OCI-LY7 (cell line): ENCODE results near the gene AHNAK2. TPM values are rescaled to one million over a fixed set of nuclear protein-coding genes. Genes with fewer than 3 reads are reported as not detected.

Source experiments
- BruUV-seq: library from RNA; stranded (reverse); fragments of 400-500 nt; replicated peaks from 2 replicates; lab custom pipeline; 2021; lab: Mats Ljungman, UMichigan
- CTCF ChIA-PET: fragments of 300-600 bp; sonication (Branson Sonifier 250); formaldehyde crosslinking; loops from one replicate; lab custom pipeline; 2022; ENCODE audit warnings: antibody characterized with exemption; ENCODE audit not compliant: unreplicated experiment; lab: Charles Lee
- POLR2A ChIA-PET: fragments of 300-600 bp; sonication (Branson Sonifier 250); formaldehyde crosslinking; loops from one replicate; lab custom pipeline; 2022; ENCODE audit warnings: antibody characterized with exemption; lab: Charles Lee
- DNase-seq: peaks from one replicate; pipeline ENCODE4 v3.0.0-alpha.2; 2015; ENCODE audit warnings: low spot score
- H2AFZ ChIP-seq: fragments of 200-600 bp; sonication (generic), shearing (Covaris generic); 2 replicates; pipeline ENCODE4 v1.6.1; 2014; ENCODE audit warnings: mild to moderate bottlenecking, antibody characterized with exemption, low read length, moderate library complexity
- H3K27ac ChIP-seq: fragments of 200-600 bp; sonication (generic); 2 replicates; pipeline ENCODE4 v1.5.1; 2014; ENCODE audit warnings: mixed run types, low read depth, mild to moderate bottlenecking, moderate library complexity, low read length, inconsistent platforms; ENCODE audit not compliant: poor library complexity, severe bottlenecking
- H3K36me3 ChIP-seq: fragments of 200-600 bp; sonication (generic); 2 replicates; pipeline ENCODE4 v1.6.1; 2014; ENCODE audit warnings: mild to moderate bottlenecking, antibody characterized with exemption, low read length, moderate library complexity, mixed read lengths; ENCODE audit not compliant: insufficient read depth
- H3K4me1 ChIP-seq: fragments of 200-600 bp; sonication (generic); 2 replicates; pipeline ENCODE4 v1.5.1; 2014; ENCODE audit warnings: mild to moderate bottlenecking, low read length; ENCODE audit not compliant: insufficient read depth, poor library complexity, severe bottlenecking
- H3K4me2 ChIP-seq: fragments of 200-600 bp; sonication (generic); 2 replicates; pipeline ENCODE4 v1.6.1; 2014; ENCODE audit warnings: mild to moderate bottlenecking, low read length
- H3K4me3 ChIP-seq: fragments of 200-600 bp; sonication (generic); 2 replicates; pipeline ENCODE4 v1.5.1; 2014; ENCODE audit warnings: mild to moderate bottlenecking, low read depth, low read length; ENCODE audit not compliant: poor library complexity, severe bottlenecking
- H3K79me2 ChIP-seq: fragments of 200-600 bp; sonication (generic); 2 replicates; pipeline ENCODE4 v1.6.1; 2016; ENCODE audit warnings: low read depth, mild to moderate bottlenecking, low read length, moderate library complexity, mixed read lengths; ENCODE audit not compliant: insufficient read depth
- H3K9me2 ChIP-seq: fragments of 200-600 bp; sonication (generic); 2 replicates; pipeline ENCODE4 v1.6.1; 2016; ENCODE audit warnings: mild to moderate bottlenecking, low read length, mixed read lengths; ENCODE audit not compliant: insufficient read depth
- H3K9me3 ChIP-seq: fragments of 200-600 bp; sonication (generic); 2 replicates; pipeline ENCODE4 v1.6.1; 2014; ENCODE audit warnings: mild to moderate bottlenecking, mixed run types, low read length, mixed read lengths
- H4K20me1 ChIP-seq: fragments of 200-600 bp; sonication (generic); 2 replicates; pipeline ENCODE4 v1.6.1; 2014; ENCODE audit warnings: mild to moderate bottlenecking, antibody characterized with exemption, low read length, moderate library complexity, mixed read lengths; ENCODE audit not compliant: insufficient read depth
- CTCF ChIP-seq: fragments of 200-600 bp; sonication (generic); conservative IDR thresholded peaks from 2 replicates; pipeline ENCODE4 v1.5.1; 2014; ENCODE audit warnings: mild to moderate bottlenecking, antibody characterized with exemption, low read length, moderate library complexity, mixed read lengths
- EZH2phosphoT487 ChIP-seq: fragments of 200-600 bp; sonication (generic); IDR thresholded peaks from 2 replicates; pipeline ENCODE4 v1.6.1; 2018; ENCODE audit warnings: low read depth, borderline replicate concordance, mild to moderate bottlenecking, mixed run types, antibody characterized with exemption, low read length, moderate library complexity, mixed read lengths
- intact Hi-C: fragments of 100-400 bp; cut with micrococcal nuclease; formaldehyde crosslinking; loops from one replicate; pipeline ENCODE4 v1.10.0; 2022; ENCODE audit not compliant: unreplicated experiment
- total RNA-seq, 2 experiments: library from RNA; depleted of rRNA in 1 of 2; stranded (reverse); fragments of >200 nt in 1 of 2; shearing (Covaris generic) in 1 of 2; gene quantifications; 2 replicates each; pipeline ENCODE4 v1.2.3, GENCODE V29; 2014 to 2022

The AHNAK2 gene
- total RNA-seq, 2 experiments from 2014 or later = 0.61 TPM; not detected in 1

DNA sequence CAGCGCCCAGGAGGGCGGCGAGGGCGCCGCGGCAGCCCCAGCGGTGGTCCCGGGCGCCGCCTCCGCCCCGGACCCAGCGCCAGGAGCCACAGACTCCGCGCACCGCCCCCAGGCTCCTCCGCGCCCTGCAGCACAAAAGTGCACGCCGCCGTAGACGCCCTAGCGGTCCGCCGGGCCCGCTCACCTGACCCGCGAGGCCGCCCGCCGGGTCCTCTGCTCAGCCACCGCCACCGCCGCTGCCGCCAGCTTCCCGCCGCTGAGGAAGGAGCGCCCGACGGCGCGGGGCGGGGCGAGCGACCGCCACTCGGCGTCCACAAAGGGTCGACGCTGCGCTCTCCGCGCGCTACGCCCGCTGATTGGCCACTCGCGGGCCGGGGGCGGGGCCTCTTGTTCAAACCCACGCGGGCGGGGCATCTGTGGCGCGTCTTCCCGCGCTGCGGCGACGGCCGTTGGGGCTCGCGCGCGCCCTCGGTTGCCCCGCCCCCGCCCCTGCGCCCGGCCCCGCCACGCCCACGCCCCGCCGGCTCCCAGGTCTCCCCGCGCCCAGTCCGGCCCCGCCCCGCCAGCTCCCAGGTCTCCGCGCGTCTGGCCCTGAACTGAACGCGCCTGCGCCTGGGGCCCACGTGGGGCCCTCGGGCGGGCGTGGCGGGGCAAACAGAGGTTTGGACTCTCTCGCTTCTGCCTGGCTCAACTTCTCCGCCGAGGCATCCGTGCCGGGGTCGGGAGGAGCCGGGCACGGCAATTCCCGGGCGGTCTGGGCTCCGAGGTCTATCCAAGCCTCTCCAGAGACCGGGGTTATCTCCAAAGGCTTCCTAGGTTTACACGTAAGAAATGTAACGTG lies 42.9 kb upstream of the AHNAK2 start, which contains the start of gene CDCA4:
Gene CDCA4, minus strand, starts transcription at position 269 of the 841 bp plus-strand sequence. CDS start 9,154 bp downstream, outside the sequence.
- Histone ChIP-seq H3K9me2 (no peaks in the 10 kb centered on the region), H3K4me2 (peak within 1 kb of the TSS; percentile 93), H3K27ac (peak within 1 kb of the TSS; percentile 89), H3K4me3 (peak within 1 kb of the TSS; percentile 85), H3K9me3 (no peaks in the 10 kb centered on the region), H3K4me1 (peaks cover 50% of the 10 kb centered on the region), H4K20me1 (peaks cover 35% of the 10 kb centered on the region), H3K79me2 (peaks cover 63% of the 10 kb centered on the region), H3K36me3 (peaks cover 46% of the 10 kb centered on the region), H2AFZ (peak within 1 kb of the TSS; percentile 90)
- no TSS peak for BruUV-seq
- intact Hi-C loops = loop anchor here (2.0 to 10.0 kb wide), 2 partner anchors 24 to 266 kb away; partner anchors contain the start of gene SIVA1
- CTCF ChIA-PET = no interaction called here
- TF ChIP-seq EZH2phosphoT487 (no peak), CTCF (0 out of 2 replicates have a peak, but pooled peaks have one; percentile 8)
- POLR2A ChIA-PET = interaction anchor here (0.5 to 1.2 kb wide), 4 partner anchors 8 to 206 kb away, joined by 3 to 4 read pairs (median 3); no protein-coding TSS in a partner anchor
- DNase-seq = peak; percentile 99

GRCh38 chr14:105019861-105020814 lies 42.0 kb upstream of the AHNAK2 start:
- TF ChIP-seq CTCF = peak; percentile 28; the same call in 1 of the 2 replicates
- TF ChIP-seq EZH2phosphoT487 = no peak
- Histone ChIP-seq H3K4me2 (peak overlapping the region; percentile 89), H3K79me2 (peaks cover 72% of the 10 kb centered on the region), H3K9me2 (no peaks in the 10 kb centered on the region), H3K9me3 (no peaks in the 10 kb centered on the region), H2AFZ (no peak overlapping the region), H3K27ac (peak overlapping the region; percentile 89), H3K36me3 (peaks cover 54% of the 10 kb centered on the region), H3K4me1 (peaks cover 58% of the 10 kb centered on the region), H4K20me1 (peaks cover 43% of the 10 kb centered on the region), H3K4me3 (peak overlapping the region; percentile 78)
- ChIA-PET CTCF (interaction anchor here (0.6 kb wide), 2 partner anchors 45 to 51 kb away, joined by 3 to 4 read pairs; partner anchors contain the start of gene GPR132), POLR2A (interaction anchor here (1.0 to 1.2 kb wide), 4 partner anchors 8 to 99 kb away, joined by 3 to 4 read pairs (median 4); no protein-coding TSS in a partner anchor)
- intact Hi-C loops = loop anchor here (2.0 to 10.0 kb wide), 2 partner anchors 25 to 265 kb away; partner anchors contain the start of gene SIVA1
- BruUV-seq = TSS peak; percentile 70
- DNase-seq = peak; percentile 72
